Cardiac fibroblast (primary cell): ENCODE measurements around the gene DEK.

Source experiments
- DNase-seq, 2 donors: peaks; one replicate each; pipeline versions ENCODE4 v3.0.0 to v3.0.0-alpha.2; 2010; ENCODE audit warnings: low read depth in 2 of 2
- H3K4me3 ChIP-seq, 2 donors: replicated peaks in 1 of 2; 1 replicate in 1 of 2; 2 replicates in 1 of 2; pipeline ENCODE4 v1.5.1; 2011; ENCODE audit warnings: low read depth in 2 of 2, low read length in 2 of 2, mild to moderate bottlenecking in 2 of 2, moderate library complexity in 1 of 2
- TF ChIP-seq, protein P1 (sequence below): IDR thresholded peaks from one replicate; pipeline ENCODE4 v1.5.1; 2011; ENCODE audit warnings: low read depth, mild to moderate bottlenecking, low read length, inconsistent platforms

The DEK gene

DNA sequence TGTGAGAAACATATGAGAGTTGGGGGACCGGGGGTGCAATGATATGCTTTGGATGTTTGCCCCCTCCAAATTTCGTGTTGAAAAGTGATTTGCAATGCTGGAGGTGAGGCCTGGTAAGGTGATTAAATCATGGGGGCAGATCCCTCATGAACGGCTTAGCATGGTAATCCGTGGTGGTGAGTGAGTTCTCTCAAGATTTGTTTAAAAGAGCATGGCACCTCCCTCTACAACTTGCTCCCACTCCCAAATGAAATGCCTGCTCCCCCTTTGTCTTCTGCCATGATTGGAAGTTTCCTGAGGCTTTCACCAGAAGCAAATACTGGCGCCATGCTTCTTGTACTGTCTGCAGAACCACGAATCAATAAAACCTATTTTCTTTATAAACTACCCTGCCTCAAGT, 2.5 kb downstream of the DEK start:
- TF ChIP-seq, protein P1, sequence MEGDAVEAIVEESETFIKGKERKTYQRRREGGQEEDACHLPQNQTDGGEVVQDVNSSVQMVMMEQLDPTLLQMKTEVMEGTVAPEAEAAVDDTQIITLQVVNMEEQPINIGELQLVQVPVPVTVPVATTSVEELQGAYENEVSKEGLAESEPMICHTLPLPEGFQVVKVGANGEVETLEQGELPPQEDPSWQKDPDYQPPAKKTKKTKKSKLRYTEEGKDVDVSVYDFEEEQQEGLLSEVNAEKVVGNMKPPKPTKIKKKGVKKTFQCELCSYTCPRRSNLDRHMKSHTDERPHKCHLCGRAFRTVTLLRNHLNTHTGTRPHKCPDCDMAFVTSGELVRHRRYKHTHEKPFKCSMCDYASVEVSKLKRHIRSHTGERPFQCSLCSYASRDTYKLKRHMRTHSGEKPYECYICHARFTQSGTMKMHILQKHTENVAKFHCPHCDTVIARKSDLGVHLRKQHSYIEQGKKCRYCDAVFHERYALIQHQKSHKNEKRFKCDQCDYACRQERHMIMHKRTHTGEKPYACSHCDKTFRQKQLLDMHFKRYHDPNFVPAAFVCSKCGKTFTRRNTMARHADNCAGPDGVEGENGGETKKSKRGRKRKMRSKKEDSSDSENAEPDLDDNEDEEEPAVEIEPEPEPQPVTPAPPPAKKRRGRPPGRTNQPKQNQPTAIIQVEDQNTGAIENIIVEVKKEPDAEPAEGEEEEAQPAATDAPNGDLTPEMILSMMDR = no peak
- DNase-seq = no peak
- H3K4me3 ChIP-seq = no peak overlapping the region

DNA sequence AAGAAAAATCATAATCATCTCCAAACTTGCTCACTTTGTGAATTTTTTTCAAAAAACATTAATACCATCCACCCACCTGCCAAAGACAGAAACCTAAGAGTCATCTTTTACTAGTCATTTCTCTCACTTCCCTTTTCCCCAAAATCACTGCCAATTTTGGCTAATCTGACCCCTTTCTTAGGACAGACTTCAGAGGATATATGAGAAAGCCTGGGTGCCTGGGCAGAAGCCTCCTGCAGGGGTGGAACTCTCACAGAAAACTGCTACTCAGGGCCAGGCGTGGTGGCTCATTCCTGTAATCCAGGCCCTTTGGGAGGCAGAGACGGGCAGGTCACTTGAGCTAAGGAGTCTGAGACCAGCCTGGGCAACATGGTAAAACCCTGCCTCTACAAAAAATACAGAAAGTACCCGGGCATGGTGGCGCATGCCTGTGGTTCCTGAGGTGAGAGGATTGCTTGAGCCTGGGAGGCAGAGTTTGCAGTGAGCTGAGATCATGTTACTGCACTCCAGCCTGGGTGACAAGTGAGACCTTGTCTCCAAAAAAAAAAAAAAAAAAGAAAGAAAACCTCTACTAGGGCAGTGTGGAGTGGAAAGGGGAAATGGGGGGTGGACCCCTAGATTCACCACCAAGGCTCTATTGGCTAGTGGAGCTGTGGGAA, 3.8 kb downstream of the DEK start:
- H3K4me3 ChIP-seq = no peak overlapping the region
- DNase-seq = peak; percentile 17 to 33

DNA sequence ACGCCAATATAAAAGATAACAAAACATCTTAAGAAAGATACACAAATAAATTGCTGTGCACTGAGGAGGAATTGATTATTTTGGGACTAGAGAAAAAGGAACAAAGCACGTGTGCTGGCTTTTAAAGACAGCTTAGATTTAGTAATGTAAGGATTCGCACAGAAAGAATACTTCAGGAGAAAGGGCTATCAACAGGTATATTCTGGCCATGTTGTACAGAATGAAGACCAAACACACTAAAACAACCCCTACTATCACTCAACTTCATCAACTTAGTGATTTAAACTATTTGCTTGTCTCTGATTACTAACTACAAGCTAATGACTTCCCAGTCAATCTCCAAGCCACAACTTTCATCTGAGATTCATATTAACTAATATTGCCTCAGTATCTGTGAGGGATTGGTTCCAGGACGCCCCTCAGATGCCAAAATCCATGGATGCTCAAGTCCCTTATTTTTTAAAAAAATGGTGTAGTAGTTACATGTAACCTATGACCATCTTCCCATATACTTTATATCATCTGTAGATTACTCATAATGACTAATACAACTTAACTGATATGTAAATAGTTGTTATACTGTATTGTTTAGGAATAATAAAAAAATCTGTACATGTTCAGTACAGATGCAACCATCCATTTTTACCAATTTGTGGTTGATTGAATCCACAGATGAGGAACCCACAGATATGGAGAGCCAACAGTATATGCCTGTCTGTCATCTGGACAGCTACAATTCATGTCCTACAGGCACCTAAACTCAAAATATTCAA, 4.5 kb downstream of the DEK start:
- no peak overlapping the region for H3K4me3 ChIP-seq
- DNase-seq = no peak
- TF ChIP-seq, protein P1 = no peak

More for the DNA sequence above, 3.8 kb downstream of the DEK start:
- TF ChIP-seq, protein P1 = peak; percentile 11

DNA sequence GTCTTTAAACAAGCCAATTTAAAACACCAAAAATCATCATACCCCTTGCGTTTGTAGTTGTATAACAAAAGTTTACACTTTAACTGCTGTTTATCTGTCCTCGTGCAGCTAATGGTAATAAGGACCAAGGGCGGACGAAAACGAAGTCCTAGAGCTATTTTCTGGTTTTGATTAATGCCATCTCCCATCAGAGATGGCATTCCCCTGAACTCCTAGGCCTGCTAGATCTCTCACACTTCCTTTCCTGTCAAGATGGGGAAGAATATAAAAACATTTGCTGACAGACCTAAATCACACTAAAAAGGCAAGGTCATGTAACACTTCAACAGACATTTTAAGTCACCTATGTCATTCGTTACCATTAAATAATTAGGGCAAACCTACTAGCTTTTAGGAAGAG, 9.5 kb downstream of the DEK start:
- DNase-seq = no peak
- no peak overlapping the region for H3K4me3 ChIP-seq
- TF ChIP-seq, protein P1 = no peak

DNA sequence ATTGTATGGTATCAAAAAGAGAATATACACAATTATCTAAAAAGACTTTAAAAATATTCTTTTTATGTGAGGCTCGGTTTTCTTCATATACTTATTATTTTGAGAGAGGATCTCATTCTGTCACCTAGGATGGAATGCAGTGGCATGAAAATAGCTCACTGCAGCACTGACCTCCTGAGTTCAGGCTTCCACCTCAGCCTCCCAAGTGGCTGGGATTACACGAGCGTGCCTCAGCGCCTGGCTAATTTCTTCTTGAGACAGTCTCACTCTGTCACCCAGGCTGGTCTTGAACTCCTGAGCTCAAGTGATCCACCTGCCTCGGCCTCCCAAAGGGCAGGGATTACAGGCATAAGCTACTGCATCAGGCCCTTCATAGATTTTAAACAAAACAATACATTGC, 10.7 kb downstream of the DEK start:
- no peak overlapping the region for H3K4me3 ChIP-seq
- TF ChIP-seq, protein P1 = no peak
- no peak for DNase-seq

DNA sequence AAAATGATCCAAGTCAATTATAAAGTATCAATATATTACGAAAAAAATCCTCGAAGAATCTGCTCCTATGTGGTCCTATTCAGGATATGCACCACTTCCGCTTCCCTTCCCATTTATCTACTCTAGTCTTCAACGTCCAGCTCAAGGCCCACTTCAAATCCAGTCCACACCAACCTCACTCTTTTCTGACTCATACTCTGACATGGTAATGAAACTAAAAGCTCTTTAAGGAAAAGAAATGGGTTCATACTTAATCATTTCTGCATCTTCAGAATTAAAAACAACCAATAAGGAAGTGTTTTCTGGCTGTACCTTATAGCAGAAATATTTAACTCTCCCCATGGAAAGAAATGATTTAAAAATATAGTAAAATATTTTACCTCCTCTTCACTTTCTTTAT, 15.1 kb downstream of the DEK start:
- TF ChIP-seq, protein P1 = no peak
- DNase-seq = no peak
- H3K4me3 ChIP-seq = no peak overlapping the region
